D721Med (cell line): ENCODE measurements around the gene RPL26.
"Not testable (repeated sequence)": the region's sequence is repeated elsewhere in the genome, so short reads cannot be mapped to it uniquely, and the experiment has no call there.

Source experiments
- DNase-seq: peaks from one replicate; pipeline ENCODE4 v3.0.0; 2011; ENCODE audit warnings: low spot score; ENCODE audit not compliant: insufficient read length
- FAIRE-seq: peaks from 2 replicates; lab custom pipeline; 2011; peaks lifted over from hg19 to GRCh38; lab: Jason Lieb, UNC
- TF ChIP-seq, protein P1 (sequence below): IDR thresholded peaks from 2 replicates; pipeline ENCODE4 v1.5.1; 2012; ENCODE audit warnings: mild to moderate bottlenecking, control low read depth; ENCODE audit not compliant: insufficient read depth; ENCODE audit errors: missing control alignments

The RPL26 gene

DNA sequence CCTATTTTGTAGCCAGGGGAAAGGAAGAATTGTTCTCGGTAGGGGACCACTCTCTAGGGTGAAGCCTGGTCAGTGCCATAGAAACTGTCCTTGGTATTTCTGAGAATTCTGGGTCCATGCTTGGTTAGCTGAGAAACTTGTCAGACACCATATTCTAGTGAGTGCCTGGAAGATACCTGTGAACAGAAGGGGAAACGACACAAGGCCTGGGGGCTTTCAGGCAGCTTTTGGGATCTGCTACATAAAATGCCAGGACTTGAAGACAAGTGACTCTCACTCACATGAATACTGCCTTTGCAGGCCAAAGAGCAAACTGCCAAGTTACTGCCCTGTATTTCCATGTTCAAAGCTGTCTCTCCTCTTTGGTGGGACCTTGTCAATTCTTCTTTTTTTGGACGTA is 25.1 kb downstream of the RPL26 start:
- TF ChIP-seq, protein P1, sequence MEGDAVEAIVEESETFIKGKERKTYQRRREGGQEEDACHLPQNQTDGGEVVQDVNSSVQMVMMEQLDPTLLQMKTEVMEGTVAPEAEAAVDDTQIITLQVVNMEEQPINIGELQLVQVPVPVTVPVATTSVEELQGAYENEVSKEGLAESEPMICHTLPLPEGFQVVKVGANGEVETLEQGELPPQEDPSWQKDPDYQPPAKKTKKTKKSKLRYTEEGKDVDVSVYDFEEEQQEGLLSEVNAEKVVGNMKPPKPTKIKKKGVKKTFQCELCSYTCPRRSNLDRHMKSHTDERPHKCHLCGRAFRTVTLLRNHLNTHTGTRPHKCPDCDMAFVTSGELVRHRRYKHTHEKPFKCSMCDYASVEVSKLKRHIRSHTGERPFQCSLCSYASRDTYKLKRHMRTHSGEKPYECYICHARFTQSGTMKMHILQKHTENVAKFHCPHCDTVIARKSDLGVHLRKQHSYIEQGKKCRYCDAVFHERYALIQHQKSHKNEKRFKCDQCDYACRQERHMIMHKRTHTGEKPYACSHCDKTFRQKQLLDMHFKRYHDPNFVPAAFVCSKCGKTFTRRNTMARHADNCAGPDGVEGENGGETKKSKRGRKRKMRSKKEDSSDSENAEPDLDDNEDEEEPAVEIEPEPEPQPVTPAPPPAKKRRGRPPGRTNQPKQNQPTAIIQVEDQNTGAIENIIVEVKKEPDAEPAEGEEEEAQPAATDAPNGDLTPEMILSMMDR, result no peak
- FAIRE-seq (no peak), DNase-seq (no peak)

DNA sequence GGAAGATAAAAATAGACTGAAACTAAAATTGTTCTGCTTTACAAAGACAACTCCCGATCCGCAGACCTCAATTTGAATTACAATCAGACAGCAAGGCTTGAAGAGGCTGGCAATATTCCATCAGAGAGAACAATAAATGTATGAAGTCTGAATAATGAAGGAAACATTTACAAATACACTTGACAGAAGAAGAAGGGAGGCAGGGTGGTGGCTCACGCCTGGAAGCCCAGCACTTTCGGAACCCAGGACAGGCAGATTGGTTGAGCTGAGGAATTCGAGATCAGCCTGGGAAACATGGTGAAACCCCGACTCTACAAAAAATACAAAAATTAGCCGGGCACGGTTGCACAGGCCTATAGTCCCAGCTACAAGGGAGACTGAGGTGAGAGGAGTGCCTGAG is 28.8 kb downstream of the RPL26 start:
- FAIRE-seq (no peak), DNase-seq (no peak)
- TF ChIP-seq, protein P1, result no peak

DNA sequence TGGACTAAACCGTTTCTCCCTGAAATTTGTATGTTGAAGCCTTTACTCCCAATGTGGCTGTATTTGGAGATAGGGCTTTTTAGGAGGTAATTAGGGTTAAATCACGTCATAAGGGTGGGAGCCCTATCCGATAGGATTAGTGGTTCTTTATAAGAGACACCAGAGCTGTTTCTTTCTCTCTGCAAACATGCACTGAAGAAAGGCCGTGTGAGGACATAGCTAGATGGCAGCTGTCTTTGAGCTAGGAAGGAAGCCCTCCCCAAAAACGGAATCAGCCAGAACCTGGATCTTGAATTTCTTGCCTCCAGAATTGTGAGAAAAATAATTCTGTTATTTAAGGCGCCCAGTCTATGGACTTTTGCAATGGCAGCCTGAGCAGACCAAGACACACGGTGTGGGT is 29.3 kb downstream of the RPL26 start:
- TF ChIP-seq, protein P1, result no peak
- DNase-seq (no peak), FAIRE-seq (no peak)

DNA sequence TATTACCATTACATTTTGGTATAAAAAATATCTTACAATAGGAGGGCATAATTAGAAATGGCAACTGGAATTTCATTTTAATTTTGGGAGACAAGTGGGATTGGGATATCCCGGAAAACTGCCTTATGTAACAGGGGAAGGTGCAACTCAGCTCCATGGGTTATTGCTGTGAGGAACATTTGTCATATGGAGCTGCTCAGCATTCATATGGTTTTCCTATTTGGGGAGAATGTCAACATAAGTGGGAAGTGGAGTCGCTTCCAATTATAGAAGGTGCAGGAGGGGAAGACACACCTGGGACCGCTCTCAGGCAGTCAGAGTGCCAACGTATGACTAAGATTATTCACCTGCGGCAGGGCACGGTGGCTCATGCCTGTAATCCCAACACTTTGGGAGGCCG is 32.7 kb downstream of the RPL26 start:
- TF ChIP-seq, protein P1, result no peak
- DNase-seq (no peak), FAIRE-seq (no peak)

DNA sequence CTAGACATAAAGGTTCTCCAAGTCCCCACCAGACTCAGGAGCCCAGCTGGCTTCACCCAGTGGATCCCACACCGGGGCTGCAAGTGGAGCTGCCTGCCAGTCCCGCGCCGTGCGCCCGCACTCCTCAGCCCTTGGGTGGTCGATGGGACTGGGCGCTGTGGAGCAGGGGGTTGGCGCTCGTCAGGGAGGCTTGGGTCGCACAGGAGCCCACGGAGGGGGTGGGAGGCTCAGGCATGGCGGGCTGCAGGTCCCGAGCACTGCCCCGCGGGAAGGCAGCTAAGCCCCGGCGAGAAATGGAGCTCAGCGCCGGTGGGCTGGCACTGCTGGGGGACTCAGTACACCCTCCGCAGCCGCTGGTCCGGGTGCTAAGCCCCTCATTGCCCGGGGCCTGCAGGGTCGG is 36.0 kb downstream of the RPL26 start:
- not testable (repeated sequence) for FAIRE-seq, DNase-seq

DNA sequence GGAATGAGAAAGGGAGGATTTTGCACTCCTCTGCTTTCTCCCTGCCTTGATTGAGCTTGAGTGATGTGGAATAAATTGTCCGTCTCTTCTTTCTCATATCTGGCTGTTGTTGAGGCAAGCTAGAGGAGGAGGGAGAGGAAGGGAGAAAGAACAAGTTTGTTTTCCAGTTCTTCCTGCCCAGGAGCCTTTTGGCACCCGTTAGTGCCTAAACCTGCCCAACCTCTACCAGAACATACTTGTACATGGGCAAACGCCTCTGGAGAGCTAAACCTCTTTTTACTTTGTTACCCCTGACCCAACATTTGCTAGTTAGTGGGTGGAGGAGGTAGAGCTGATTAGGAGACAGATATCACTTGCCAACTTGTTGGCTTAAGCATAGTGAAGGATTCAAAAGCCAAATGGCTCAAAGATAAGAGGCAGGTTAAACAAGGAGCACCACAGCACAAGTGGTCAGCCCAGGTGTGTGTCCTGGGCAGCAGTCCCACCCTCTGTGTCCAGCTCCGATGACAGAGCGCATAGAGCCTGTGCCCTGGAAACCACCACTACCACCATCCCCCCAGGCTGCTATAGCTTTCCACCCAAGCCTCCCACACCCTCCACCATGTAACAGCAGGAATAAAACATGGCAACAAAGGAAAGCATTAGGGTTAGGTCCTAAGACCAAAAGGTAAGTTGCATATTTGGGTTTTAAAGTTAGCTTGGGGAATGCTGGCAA is 36.9 kb downstream of the RPL26 start:
- TF ChIP-seq, protein P1, result no peak
- FAIRE-seq (no peak), DNase-seq (no peak)

DNA sequence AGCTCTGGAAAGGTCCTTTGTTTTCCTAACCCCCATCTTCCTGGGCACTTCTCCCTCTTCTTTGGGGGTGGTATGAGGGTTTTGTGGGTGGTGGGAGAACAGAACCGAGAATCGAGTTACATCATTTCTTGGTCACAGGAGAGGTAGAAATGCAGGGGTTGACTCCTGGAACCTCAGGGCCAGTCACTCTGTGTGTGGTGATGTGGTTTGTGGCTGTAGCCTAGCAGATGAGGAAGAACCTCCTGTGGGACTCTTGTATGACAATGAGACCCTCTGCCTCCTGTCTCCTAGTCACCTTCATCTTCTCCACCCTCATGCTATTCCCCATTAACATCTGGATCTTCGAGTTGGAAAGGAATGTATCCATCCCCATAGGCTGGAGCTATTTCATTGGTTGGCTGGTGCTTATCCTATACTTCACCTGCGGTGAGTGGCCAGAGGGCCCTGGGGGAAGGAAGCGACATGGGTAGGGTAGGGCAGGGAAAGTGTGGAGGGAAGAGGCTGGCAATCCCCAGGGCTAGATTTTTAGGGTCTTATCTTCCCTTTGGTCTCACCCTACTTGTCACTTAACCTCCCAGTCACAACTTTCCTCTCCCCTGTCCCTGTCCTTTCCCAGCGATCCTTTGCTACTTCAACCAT is 37.8 kb downstream of the RPL26 start:
- TF ChIP-seq, protein P1, result no peak
- DNase-seq, result no peak
- FAIRE-seq, result no peak

DNA sequence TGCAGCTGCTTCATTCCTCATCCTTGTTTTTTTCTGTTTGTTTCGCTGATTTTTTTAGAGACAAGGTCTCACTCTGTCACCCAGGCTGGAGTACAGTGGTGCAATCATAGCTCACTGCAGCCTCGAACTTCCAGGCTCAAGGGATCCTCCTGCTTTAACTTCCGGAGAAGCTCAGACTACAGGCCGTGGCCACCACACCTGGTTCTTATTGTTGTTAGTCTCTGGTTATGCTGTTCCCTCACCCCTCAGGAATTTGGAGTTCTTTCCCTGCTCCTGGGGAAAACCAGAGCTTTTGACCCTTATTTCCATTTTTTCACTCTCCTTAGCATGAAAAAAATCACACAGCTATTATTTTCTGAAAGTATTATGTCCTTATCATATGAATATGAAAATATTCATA is 41.5 kb downstream of the RPL26 start:
- FAIRE-seq (no peak), DNase-seq (no peak)
- TF ChIP-seq, protein P1, result no peak
